CD4-positive, alpha-beta T cell treated with Interleukin-12 subunit alpha and Interleukin-12 subunit beta, for 1 hour (primary cell): ENCODE measurements around the gene GALNTL6.

ENCODE experiments used
- DNase-seq: peaks from one replicate; pipeline ENCODE4 v3.0.0-alpha.2; 2020

Gene GALNTL6

GRCh38 chr4:171812665-171813525, at the start of gene GALNTL6:
GALNTL6 (plus strand) TSS chr4:171813404.
- no peak for DNase-seq

- no peak for DNase-seq
Observed at GRCh38 chr4:171765514-171765913, 47.7 kb upstream of the GALNTL6 start.

GRCh38 chr4:171774642-171775190, 38.5 kb upstream of the GALNTL6 start:
- DNase-seq: no peak

- no peak for DNase-seq
Observed at GRCh38 chr4:171779301-171779700, 33.9 kb upstream of the GALNTL6 start.

GRCh38 chr4:171785388-171785787, 27.8 kb upstream of the GALNTL6 start:
- no peak for DNase-seq

GRCh38 chr4:171793723-171794122, 19.5 kb upstream of the GALNTL6 start:
- DNase-seq: no peak

- no peak for DNase-seq
Observed at GRCh38 chr4:171794528-171794927, 18.7 kb upstream of the GALNTL6 start.

GRCh38 chr4:171809854-171810253, 3.4 kb upstream of the GALNTL6 start:
- no peak for DNase-seq

- DNase-seq: no peak
Observed at GRCh38 chr4:171812333-171812664, 905 bp upstream of the GALNTL6 start.

- DNase-seq: no peak
Observed at GRCh38 chr4:171813526-171814250, 484 bp downstream of the GALNTL6 start.

- DNase-seq: no peak
Observed at GRCh38 chr4:171814545-171814944, 1.3 kb downstream of the GALNTL6 start.

GRCh38 chr4:171817026-171817425, 3.8 kb downstream of the GALNTL6 start:
- no peak for DNase-seq

GRCh38 chr4:171834640-171835039, 21.4 kb downstream of the GALNTL6 start:
- no peak for DNase-seq

GRCh38 chr4:171843456-171843855, 30.3 kb downstream of the GALNTL6 start:
- no peak for DNase-seq

- no peak for DNase-seq
Observed at GRCh38 chr4:171846232-171846631, 33.0 kb downstream of the GALNTL6 start.

- DNase-seq: no peak
Observed at GRCh38 chr4:171846893-171847292, 33.7 kb downstream of the GALNTL6 start.

- DNase-seq: no peak
Observed at GRCh38 chr4:171847751-171848150, 34.5 kb downstream of the GALNTL6 start.

- no peak for DNase-seq
Observed at GRCh38 chr4:171849686-171850222, 36.5 kb downstream of the GALNTL6 start.

GRCh38 chr4:171851295-171851694, 38.1 kb downstream of the GALNTL6 start:
- DNase-seq: no peak

- no peak for DNase-seq
Observed at GRCh38 chr4:171857302-171858012, 44.3 kb downstream of the GALNTL6 start.

GRCh38 chr4:171875291-171875690, 62.1 kb downstream of the GALNTL6 start:
- no peak for DNase-seq

GRCh38 chr4:171876636-171877035, 63.4 kb downstream of the GALNTL6 start:
- no peak for DNase-seq

GRCh38 chr4:171880136-171880535, 66.9 kb downstream of the GALNTL6 start:
- no peak for DNase-seq
